HepG2 (cell line): ENCODE results near the gene ANKRD1. TPM values are rescaled to one million over a fixed set of nuclear protein-coding genes. Genes with fewer than 3 reads are reported as not detected.

Source experiments
- GLI4 ChIP-seq: sonication (generic); formaldehyde crosslinking; IDR thresholded peaks from 2 replicates; pipeline ENCODE4 v1.5.1; 2020; ENCODE audit warnings: missing genetic modification reagents, mild to moderate bottlenecking, moderate library complexity, borderline replicate concordance
- KLF15 ChIP-seq: sonication (generic); formaldehyde crosslinking; IDR thresholded peaks from 2 replicates; pipeline ENCODE4 v1.8.1; 2023; ENCODE audit warnings: borderline replicate concordance, mild to moderate bottlenecking, inconsistent platforms, missing genetic modification reagents, mixed read lengths
- KMT2A ChIP-seq: sonication (generic); formaldehyde crosslinking; IDR thresholded peaks from 2 replicates; pipeline ENCODE4 v1.4.0; 2020; ENCODE audit warnings: missing genetic modification reagents
- MLLT10 ChIP-seq: sonication (generic); formaldehyde crosslinking; IDR thresholded peaks from 2 replicates; pipeline ENCODE4 v1.4.0; 2020; ENCODE audit warnings: missing genetic modification reagents
- MTF2 ChIP-seq: sonication (generic); formaldehyde crosslinking; IDR thresholded peaks from 2 replicates; pipeline ENCODE4 v1.5.0; 2020; ENCODE audit warnings: missing genetic modification reagents, borderline replicate concordance
- NR2F2 ChIP-seq: IDR thresholded peaks from 2 replicates; pipeline ENCODE4 v1.6.1; 2012; ENCODE audit warnings: low read depth, inconsistent platforms, borderline replicate concordance
- PPARG ChIP-seq: conservative IDR thresholded peaks from 2 replicates; pipeline ENCODE4 v1.6.1; 2016; ENCODE audit warnings: missing biosample characterization, missing genetic modification reagents
- SATB2 ChIP-seq: sonication (generic); formaldehyde crosslinking; IDR thresholded peaks from 2 replicates; pipeline ENCODE4 v1.5.0; 2020; ENCODE audit warnings: missing genetic modification reagents
- SKI ChIP-seq: fragments of 450-650 bp; IDR thresholded peaks from one replicate; pipeline ENCODE4 v1.6.1; 2018; ENCODE audit warnings: mild to moderate bottlenecking; ENCODE audit not compliant: partially characterized antibody
- SP4 ChIP-seq: sonication (generic); formaldehyde crosslinking; IDR thresholded peaks from 2 replicates; pipeline ENCODE4 v1.8.1; 2023; ENCODE audit warnings: mild to moderate bottlenecking, missing genetic modification reagents
- TBL1XR1 ChIP-seq: fragments of 150-350 bp; IDR thresholded peaks from 2 replicates; pipeline ENCODE4 v1.6.1; 2014; ENCODE audit warnings: borderline replicate concordance, low read length; ENCODE audit not compliant: partially characterized antibody
- ZNF335 ChIP-seq: sonication (generic); formaldehyde crosslinking; IDR thresholded peaks from 2 replicates; pipeline ENCODE4 v1.4.0; 2020; ENCODE audit warnings: missing genetic modification reagents
- ZNF724P ChIP-seq: sonication (generic); formaldehyde crosslinking; IDR thresholded peaks from 2 replicates; pipeline ENCODE4 v1.8.0; 2022; ENCODE audit warnings: missing genetic modification reagents, borderline replicate concordance
- polyA plus RNA-seq, 8 experiments: library from polyadenylated mRNA; depleted of rRNA in 3 of 8; stranded (reverse) in 7 of 8; unstranded in 1 of 8; fragments of >200 nt; fragmentation: Illumina TruSeq in 4 of 8; extraction: Trizol in 4 of 8; gene quantifications; 2 replicates each; pipeline versions ENCODE4 v1.2.1 to v1.2.3, GENCODE V29; 2011 to 2016; ENCODE audit warnings: low read depth in 4 of 8, missing spikeins in 1 of 8, mixed read lengths in 1 of 8; ENCODE audit not compliant: insufficient read depth in 1 of 8
- total RNA-seq, 5 experiments: library from RNA; depleted of rRNA; stranded (reverse); fragments of >200 nt; fragmentation: Illumina TruSeq; extraction: Trizol; gene quantifications; 2 replicates each; pipeline ENCODE4 v1.2.3, GENCODE V29; 2016; ENCODE audit warnings: low read depth in 1 of 5
- TF ChIP-seq, protein P1 (sequence below), 2 experiments: fragments of 450-650 bp in 1 of 2; sonication (generic) in 1 of 2; formaldehyde crosslinking in 1 of 2; IDR thresholded peaks; 2 replicates each; pipeline versions ENCODE4 v1.6.1 to v1.8.0; 2016 to 2022; ENCODE audit warnings: antibody characterized with exemption in 1 of 2, mild to moderate bottlenecking in 1 of 2, missing genetic modification reagents in 1 of 2
- TF ChIP-seq, protein P2 (sequence below), 2 experiments: sonication (generic) in 1 of 2; formaldehyde crosslinking in 1 of 2; IDR thresholded peaks; 2 replicates each; pipeline versions ENCODE4 v1.6.1 to v1.9.0; 2014 to 2022; ENCODE audit warnings: antibody characterized with exemption in 1 of 2, borderline replicate concordance in 1 of 2, inconsistent platforms in 1 of 2, low read depth in 1 of 2, missing genetic modification reagents in 1 of 2

ANKRD1 gene
- total and polyA plus RNA-seq, 2 of the 13 experiments (the other 11 are each of a cell fraction or from before 2014, with no cell fraction given): 19.4 to 41.8 TPM

DNA sequence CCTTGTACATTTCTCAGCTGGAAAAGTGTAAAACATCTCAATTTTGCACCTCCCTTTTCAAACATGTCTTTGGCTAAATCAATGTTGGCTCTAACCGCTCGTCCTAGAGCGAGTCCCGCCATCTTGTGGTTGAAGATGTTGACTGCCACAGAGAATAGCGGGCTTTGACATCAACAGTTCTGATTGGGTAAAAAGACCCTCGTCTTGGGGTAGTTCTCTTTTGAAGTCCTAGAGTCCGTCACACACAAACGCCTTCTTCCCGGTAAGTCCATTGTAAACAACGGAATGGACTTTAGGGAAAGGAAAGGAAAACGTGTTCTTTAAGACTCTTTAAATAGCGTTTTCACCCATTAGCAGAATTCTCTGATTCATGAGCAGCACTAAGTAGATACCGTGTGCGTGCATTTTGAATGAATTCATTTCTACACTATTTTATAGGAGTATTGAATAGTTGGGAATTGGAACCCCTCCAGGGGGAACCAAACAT, 49.6 kb downstream of the ANKRD1 start (continued):
- TF ChIP-seq, protein P1, sequence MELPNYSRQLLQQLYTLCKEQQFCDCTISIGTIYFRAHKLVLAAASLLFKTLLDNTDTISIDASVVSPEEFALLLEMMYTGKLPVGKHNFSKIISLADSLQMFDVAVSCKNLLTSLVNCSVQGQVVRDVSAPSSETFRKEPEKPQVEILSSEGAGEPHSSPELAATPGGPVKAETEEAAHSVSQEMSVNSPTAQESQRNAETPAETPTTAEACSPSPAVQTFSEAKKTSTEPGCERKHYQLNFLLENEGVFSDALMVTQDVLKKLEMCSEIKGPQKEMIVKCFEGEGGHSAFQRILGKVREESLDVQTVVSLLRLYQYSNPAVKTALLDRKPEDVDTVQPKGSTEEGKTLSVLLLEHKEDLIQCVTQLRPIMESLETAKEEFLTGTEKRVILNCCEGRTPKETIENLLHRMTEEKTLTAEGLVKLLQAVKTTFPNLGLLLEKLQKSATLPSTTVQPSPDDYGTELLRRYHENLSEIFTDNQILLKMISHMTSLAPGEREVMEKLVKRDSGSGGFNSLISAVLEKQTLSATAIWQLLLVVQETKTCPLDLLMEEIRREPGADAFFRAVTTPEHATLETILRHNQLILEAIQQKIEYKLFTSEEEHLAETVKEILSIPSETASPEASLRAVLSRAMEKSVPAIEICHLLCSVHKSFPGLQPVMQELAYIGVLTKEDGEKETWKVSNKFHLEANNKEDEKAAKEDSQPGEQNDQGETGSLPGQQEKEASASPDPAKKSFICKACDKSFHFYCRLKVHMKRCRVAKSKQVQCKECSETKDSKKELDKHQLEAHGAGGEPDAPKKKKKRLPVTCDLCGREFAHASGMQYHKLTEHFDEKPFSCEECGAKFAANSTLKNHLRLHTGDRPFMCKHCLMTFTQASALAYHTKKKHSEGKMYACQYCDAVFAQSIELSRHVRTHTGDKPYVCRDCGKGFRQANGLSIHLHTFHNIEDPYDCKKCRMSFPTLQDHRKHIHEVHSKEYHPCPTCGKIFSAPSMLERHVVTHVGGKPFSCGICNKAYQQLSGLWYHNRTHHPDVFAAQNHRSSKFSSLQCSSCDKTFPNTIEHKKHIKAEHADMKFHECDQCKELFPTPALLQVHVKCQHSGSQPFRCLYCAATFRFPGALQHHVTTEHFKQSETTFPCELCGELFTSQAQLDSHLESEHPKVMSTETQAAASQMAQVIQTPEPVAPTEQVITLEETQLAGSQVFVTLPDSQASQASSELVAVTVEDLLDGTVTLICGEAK (IDR thresholded peaks at IDR 0.05): no peak
- TF ChIP-seq, protein P1 (CRISPR knock-in tag; IDR thresholded peaks at IDR 0.05): no peak
- TF ChIP-seq, protein P2, sequence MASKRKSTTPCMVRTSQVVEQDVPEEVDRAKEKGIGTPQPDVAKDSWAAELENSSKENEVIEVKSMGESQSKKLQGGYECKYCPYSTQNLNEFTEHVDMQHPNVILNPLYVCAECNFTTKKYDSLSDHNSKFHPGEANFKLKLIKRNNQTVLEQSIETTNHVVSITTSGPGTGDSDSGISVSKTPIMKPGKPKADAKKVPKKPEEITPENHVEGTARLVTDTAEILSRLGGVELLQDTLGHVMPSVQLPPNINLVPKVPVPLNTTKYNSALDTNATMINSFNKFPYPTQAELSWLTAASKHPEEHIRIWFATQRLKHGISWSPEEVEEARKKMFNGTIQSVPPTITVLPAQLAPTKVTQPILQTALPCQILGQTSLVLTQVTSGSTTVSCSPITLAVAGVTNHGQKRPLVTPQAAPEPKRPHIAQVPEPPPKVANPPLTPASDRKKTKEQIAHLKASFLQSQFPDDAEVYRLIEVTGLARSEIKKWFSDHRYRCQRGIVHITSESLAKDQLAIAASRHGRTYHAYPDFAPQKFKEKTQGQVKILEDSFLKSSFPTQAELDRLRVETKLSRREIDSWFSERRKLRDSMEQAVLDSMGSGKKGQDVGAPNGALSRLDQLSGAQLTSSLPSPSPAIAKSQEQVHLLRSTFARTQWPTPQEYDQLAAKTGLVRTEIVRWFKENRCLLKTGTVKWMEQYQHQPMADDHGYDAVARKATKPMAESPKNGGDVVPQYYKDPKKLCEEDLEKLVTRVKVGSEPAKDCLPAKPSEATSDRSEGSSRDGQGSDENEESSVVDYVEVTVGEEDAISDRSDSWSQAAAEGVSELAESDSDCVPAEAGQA (IDR thresholded peaks at IDR 0.05; ENCODE audit: low read depth): no peak
- TF ChIP-seq, protein P2 (CRISPR knock-in tag; IDR thresholded peaks at IDR 0.05; ENCODE audit: borderline replicate concordance): no peak
- TF ChIP-seq MTF2 (CRISPR knock-in tag) (0 out of 2 replicates have a peak, but pooled peaks have one; percentile 75), PPARG (no peak), KLF15 (no peak), MLLT10 (no peak), GLI4 (peak; percentile 60; the same call in 1 of the 2 replicates), SKI (no peak), TBL1XR1 (no peak), KMT2A (no peak), ZNF724P (no peak), ZNF335 (CRISPR knock-in tag) (0 out of 2 replicates have a peak, but pooled peaks have one; percentile 10), SATB2 (CRISPR knock-in tag) (no peak), NR2F2 (no peak), SP4 (CRISPR knock-in tag) (no peak)
